ENCODE data around the gene GPX2.

Gene GPX2

DNA sequence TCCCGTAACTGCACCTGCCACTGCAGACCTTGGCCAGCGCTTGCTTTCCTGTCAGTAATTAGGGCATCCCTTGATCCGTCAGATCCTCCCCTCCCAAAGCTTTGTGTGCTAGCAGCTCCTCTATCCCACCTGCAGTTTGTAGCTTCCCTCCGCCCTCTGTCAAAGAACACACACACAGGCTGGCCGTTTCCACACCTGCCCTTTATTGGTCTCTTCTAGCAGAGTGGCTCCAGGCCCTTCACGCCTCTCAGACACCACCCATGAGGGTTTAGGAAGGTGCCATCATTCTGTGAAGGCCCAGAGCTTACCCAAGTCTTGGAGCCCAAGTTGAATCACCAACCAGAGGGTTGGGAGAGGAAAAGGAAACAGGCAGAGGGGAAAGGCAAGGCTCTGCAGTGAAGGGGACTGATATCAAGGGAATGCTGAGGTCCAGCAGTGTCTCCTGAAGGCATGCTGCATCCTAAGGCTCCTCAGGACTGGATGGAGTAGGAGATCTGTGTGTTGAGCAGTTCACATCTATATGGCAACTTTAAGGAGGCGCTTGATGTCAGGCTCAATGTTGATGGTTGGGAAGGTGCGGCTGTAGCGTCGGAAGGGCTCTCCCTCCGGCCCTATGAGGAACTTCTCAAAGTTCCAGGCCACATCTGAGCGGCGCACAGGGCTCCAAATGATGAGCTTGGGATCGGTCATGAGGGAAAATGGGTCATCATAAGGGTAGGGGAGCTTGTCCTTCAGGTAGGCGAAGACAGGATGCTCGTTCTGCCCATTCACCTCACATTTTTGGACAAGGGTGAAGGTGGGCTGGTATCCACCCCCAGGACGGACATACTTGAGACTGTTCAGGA, 3.4 kb downstream of the GPX2 start:
- no peak overlapping the region for H3K27ac ChIP-seq (ENCODE audit: low read length)

DNA sequence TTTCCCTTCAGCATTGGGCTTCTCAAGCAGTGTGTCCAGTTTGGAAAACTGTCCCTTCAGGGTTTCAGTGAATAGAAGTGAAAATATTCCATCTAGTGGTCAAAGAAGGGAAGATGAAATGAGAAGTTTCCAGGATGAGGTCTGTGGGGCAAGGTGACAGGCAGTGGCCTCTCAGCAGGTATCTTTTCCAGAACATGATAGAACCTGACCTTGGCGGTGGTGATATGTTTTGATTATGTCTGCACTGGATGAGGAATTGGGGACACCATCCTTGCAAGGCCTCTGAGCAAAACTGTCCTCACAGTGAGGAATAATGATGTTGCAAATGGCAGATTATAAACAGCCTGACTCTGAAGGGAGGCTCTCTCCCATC, 4.7 kb downstream of the GPX2 start:
- no CpG with 5 or more reads among the region's 1 CpG for WGBS (ENCODE audit: insufficient coverage, insufficient read length)
- peaks cover 3% of the 10 kb centered on the region for H3K4me1 ChIP-seq (ENCODE audit: control insufficient read depth, insufficient read depth, low read length)
- no peak overlapping the region for H3K27ac ChIP-seq (ENCODE audit: low read length)
- no peaks in the 10 kb centered on the region for H3K36me3 ChIP-seq (ENCODE audit: control insufficient read depth, insufficient read depth, low read length)
- H3K27me3 ChIP-seq (ENCODE audit: control insufficient read depth, insufficient read depth, low read length): no peaks in the 10 kb centered on the region
- no peak overlapping the region for H3K4me3 ChIP-seq (ENCODE audit: low read length)
- DNase-seq (ENCODE audit: low read depth, low spot score): no peak
- no peaks in the 10 kb centered on the region for H3K9me3 ChIP-seq (ENCODE audit: control insufficient read depth, insufficient read depth, low read length)

More for the DNA sequence above, 3.4 kb downstream of the GPX2 start:
- H3K4me1 ChIP-seq (ENCODE audit: control insufficient read depth, insufficient read depth, low read length): peaks cover 3% of the 10 kb centered on the region
- whole genome bisulfite sequencing (ENCODE audit: insufficient coverage, insufficient read length): no CpG with 5 or more reads among the region's 17 CpGs
- no peaks in the 10 kb centered on the region for H3K9me3 ChIP-seq (ENCODE audit: control insufficient read depth, insufficient read depth, low read length)
- H3K27me3 ChIP-seq (ENCODE audit: control insufficient read depth, insufficient read depth, low read length): no peaks in the 10 kb centered on the region
- no peak for DNase-seq (ENCODE audit: low read depth, low spot score)
- H3K36me3 ChIP-seq (ENCODE audit: control insufficient read depth, insufficient read depth, low read length): no peaks in the 10 kb centered on the region
- no peak overlapping the region for H3K4me3 ChIP-seq (ENCODE audit: low read length)

DNA sequence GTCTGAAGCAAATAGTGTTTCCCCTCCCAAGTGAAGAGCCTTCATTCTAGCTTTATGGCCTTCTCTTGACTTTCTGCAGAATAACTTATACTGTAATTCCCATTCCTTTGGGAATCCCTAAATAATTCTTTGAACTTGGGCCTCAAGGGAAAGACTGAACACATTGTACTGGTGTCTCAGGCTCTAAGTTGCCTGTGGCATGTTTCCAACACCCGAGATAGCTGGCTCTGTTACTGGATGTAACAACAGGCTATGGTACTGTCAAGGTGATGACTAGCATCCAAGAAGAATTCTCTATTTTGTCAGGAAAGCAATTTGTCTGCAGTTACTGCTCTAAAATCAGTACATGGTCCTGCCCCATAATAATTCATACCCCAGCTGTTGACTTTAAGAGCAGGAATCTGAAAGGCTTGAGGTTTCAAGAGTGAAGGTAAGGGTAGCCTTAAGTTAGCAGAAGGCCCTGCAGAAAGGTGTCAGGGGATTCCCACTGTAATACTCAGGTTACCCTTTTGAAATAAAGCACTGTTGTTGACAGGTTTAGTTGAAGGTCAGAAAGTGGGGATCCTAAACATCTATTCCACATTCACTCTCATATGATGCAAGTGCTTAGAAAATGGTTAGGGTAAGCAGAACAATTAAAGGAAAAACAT, 5.2 kb downstream of the GPX2 start:
- Histone ChIP-seq H3K4me1 (ENCODE audit: control insufficient read depth, insufficient read depth, low read length) (peaks cover under 1% of the 10 kb centered on the region; the same call in 1 of the 2 replicates), H3K9me3 (ENCODE audit: control insufficient read depth, insufficient read depth, low read length) (no peaks in the 10 kb centered on the region), H3K4me3 (ENCODE audit: low read length) (no peak overlapping the region), H3K36me3 (ENCODE audit: control insufficient read depth, insufficient read depth, low read length) (no peaks in the 10 kb centered on the region), H3K27ac (ENCODE audit: low read length) (no peak overlapping the region), H3K27me3 (ENCODE audit: control insufficient read depth, insufficient read depth, low read length) (no peaks in the 10 kb centered on the region)
- no CpG with 5 or more reads among the region's 1 CpG for WGBS (ENCODE audit: insufficient coverage, insufficient read length)
- DNase-seq (ENCODE audit: low read depth, low spot score): no peak

DNA sequence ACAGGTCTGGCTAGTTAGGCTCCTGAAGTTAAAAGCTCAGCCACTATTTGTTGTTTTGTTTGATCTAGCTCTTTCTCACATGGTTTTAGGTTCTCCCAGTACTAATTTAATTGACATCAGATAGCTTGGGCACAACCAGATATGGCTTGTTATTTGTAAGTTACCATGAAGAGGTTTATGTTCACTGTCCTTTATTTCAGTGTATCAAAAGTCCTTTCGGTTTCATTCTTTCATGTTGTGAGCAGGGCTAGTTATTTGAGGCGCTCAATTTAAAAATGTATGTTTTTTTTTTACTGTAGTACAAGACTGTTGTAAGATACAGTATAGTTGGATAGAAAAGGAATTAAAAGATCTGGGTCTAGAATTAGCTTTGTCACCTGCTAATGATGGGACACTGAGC, 7.0 kb downstream of the GPX2 start:
- no peak for DNase-seq (ENCODE audit: low read depth, low spot score)
- no CpG with 5 or more reads among the region's 2 CpGs for WGBS (ENCODE audit: insufficient coverage, insufficient read length)

DNA sequence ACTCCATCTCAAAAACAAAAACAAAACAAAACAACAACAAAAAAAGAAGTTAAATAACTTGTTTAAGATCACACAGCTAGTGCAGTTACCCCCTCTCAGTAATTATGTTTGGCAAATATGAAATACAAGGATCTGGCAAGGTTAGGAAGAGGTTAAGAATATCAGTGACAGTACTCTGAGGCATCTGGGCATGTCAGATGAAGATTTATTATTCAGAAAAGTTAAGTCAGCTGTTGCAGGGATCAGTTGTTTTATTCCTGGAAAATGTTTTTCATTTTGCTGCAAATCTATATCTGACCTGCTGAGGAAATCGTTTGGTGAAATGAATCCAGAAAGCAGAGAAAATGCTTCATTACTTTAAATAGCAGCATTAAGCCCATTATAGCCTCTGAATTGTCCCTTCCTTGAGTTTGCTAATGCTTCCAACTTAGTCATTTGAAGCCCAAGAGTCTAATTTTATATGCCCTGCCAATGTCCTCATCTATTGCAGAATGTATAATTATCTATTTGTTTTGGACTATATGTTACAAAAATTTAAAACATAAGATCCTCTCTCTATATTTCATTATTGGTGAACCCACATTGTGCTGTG, 8.1 kb downstream of the GPX2 start:
- H3K36me3 ChIP-seq (ENCODE audit: control insufficient read depth, insufficient read depth, low read length): no peaks in the 10 kb centered on the region

More for the DNA sequence above, 7.0 kb downstream of the GPX2 start:
- no peaks in the 10 kb centered on the region for H3K27me3 ChIP-seq (ENCODE audit: control insufficient read depth, insufficient read depth, low read length)
- H3K27ac ChIP-seq (ENCODE audit: low read length): no peak overlapping the region
- no peaks in the 10 kb centered on the region for H3K4me1 ChIP-seq (ENCODE audit: control insufficient read depth, insufficient read depth, low read length)
- no peaks in the 10 kb centered on the region for H3K36me3 ChIP-seq (ENCODE audit: control insufficient read depth, insufficient read depth, low read length)
- H3K9me3 ChIP-seq (ENCODE audit: control insufficient read depth, insufficient read depth, low read length): no peaks in the 10 kb centered on the region
- H3K4me3 ChIP-seq (ENCODE audit: low read length): no peak overlapping the region

DNA sequence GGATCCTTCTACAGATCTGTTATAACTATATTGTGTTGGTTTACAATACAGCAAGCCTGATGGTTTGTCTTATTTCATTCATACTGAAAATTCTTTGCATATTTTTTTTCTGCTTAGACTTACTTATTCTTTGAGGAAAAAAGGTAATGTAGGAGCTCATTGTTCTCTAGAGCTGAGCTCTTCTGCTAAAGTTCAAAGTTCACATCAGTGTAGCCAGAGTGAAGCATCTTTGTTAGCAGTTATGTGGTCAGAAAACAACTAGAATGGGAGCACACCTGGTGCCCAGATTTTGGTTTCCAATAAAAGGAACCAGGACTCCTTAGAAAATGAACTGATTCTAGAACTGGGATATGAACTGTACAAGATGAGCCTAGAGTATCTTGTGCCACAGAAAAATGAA, 10.3 kb downstream of the GPX2 start:
- no peaks in the 10 kb centered on the region; the same call in 1 of the 2 replicates for H3K36me3 ChIP-seq (ENCODE audit: control insufficient read depth, insufficient read depth, low read length)
- no peak for DNase-seq (ENCODE audit: low read depth, low spot score)

More for the DNA sequence above, 8.1 kb downstream of the GPX2 start:
- no peak for DNase-seq (ENCODE audit: low read depth, low spot score)
- WGBS (ENCODE audit: insufficient coverage, insufficient read length): no CpG with 5 or more reads among the region's 1 CpG
- no peaks in the 10 kb centered on the region for H3K9me3 ChIP-seq (ENCODE audit: control insufficient read depth, insufficient read depth, low read length)
- no peak overlapping the region for H3K27ac ChIP-seq (ENCODE audit: low read length)
- no peaks in the 10 kb centered on the region for H3K27me3 ChIP-seq (ENCODE audit: control insufficient read depth, insufficient read depth, low read length)
- no peak overlapping the region for H3K4me3 ChIP-seq (ENCODE audit: low read length)
- H3K4me1 ChIP-seq (ENCODE audit: control insufficient read depth, insufficient read depth, low read length): no peaks in the 10 kb centered on the region

DNA sequence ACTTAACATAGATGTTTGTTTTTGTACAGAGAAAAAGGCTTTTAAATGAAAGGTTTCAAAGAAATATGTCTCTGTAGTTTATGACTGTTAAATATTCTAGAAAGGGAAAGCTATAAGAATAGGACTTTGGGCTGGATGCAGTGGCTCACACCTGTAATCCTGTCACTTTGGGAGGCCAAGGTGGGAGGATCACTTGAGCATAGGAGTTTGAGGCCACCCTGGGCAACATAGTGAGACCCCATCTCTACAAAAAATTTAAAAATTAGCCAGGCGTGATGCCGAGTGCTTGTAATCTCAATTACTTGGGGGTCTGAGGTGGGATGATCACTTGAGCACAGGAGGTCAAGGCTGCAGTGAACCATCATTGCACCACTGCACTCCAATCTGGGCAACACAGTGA, 11.4 kb downstream of the GPX2 start:
- no peak for DNase-seq (ENCODE audit: low read depth, low spot score)
- Histone ChIP-seq H3K9me3 (ENCODE audit: control insufficient read depth, insufficient read depth, low read length) (no peaks in the 10 kb centered on the region), H3K36me3 (ENCODE audit: control insufficient read depth, insufficient read depth, low read length) (peaks cover 3% of the 10 kb centered on the region; the same call in 1 of the 2 replicates), H3K27me3 (ENCODE audit: control insufficient read depth, insufficient read depth, low read length) (no peaks in the 10 kb centered on the region), H3K4me3 (ENCODE audit: low read length) (no peak overlapping the region), H3K27ac (ENCODE audit: low read length) (no peak overlapping the region), H3K4me1 (ENCODE audit: control insufficient read depth, insufficient read depth, low read length) (no peaks in the 10 kb centered on the region)
- no CpG with 5 or more reads among the region's 2 CpGs for WGBS (ENCODE audit: insufficient coverage, insufficient read length)

More for the DNA sequence above, 10.3 kb downstream of the GPX2 start:
- H3K4me3 ChIP-seq (ENCODE audit: low read length): no peak overlapping the region
- H3K9me3 ChIP-seq (ENCODE audit: control insufficient read depth, insufficient read depth, low read length): no peaks in the 10 kb centered on the region
- no peak overlapping the region for H3K27ac ChIP-seq (ENCODE audit: low read length)
- no peaks in the 10 kb centered on the region for H3K27me3 ChIP-seq (ENCODE audit: control insufficient read depth, insufficient read depth, low read length)
- H3K4me1 ChIP-seq (ENCODE audit: control insufficient read depth, insufficient read depth, low read length): no peaks in the 10 kb centered on the region

DNA sequence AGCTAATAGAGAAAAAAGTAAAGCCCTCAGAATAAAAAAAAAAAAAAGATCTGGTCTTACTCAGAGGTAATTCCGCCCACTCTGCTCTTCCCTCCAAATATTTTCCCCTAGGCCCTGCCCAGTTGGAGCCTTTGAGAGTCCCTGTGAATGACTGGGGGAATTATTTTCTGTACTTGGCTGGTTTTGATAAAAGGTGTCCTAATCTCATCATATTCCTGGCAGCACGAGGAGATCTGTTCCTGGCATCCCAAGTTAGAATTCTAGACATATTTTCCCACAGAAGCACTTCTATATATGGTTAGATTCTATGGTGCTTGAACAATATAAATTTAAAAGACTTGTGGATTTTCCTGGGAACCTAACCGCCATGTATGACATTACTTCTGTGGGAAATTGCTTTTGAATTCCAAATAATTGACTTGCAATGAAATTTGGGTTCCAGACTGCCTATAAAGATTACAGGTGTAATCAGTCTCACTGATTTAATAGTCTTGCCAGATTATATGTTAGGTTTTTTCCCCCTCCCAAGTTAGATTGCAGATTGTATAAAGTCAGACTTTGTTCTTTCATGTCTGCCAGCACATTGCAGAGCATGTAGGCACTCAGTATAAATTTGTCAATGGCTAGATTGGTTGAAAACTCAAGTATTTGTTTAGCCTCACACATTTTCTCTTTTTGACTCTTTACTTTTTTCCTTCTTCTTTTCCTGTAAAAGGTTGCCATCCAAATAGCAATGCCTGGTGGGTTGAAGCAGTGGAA, 12.3 kb downstream of the GPX2 start:
- Histone ChIP-seq H3K4me1 (ENCODE audit: control insufficient read depth, insufficient read depth, low read length) (no peaks in the 10 kb centered on the region), H3K27ac (ENCODE audit: low read length) (no peak overlapping the region), H3K4me3 (ENCODE audit: low read length) (no peak overlapping the region), H3K36me3 (ENCODE audit: control insufficient read depth, insufficient read depth, low read length) (peaks cover 3% of the 10 kb centered on the region; the same call in 1 of the 2 replicates), H3K9me3 (ENCODE audit: control insufficient read depth, insufficient read depth, low read length) (no peaks in the 10 kb centered on the region), H3K27me3 (ENCODE audit: control insufficient read depth, insufficient read depth, low read length) (no peaks in the 10 kb centered on the region)
- DNase-seq (ENCODE audit: low read depth, low spot score): no peak
- no CpG with 5 or more reads among the region's 3 CpGs for WGBS (ENCODE audit: insufficient coverage, insufficient read length)

DNA sequence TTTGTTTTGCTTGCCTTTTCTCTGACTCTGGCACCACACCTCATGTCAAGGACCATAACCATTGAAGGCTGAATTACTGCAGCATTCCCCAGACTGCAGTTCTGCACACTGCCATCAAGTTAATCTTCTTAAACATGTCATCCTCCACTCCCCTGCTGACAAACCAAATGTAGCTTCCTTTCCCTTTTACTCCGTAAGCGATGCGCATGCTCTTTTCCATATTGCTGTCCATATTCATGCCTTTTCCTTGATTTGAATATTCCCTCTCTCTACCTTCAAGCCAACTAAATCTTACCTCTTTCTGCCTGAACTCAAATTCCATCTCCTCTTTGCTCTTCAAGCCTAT, 13.6 kb downstream of the GPX2 start:
- WGBS (ENCODE audit: insufficient coverage, insufficient read length): no CpG with 5 or more reads among the region's 3 CpGs
- H3K36me3 ChIP-seq (ENCODE audit: control insufficient read depth, insufficient read depth, low read length): peaks cover 3% of the 10 kb centered on the region; the same call in 1 of the 2 replicates

More for the DNA sequence above, 13.6 kb downstream of the GPX2 start:
- no peak for DNase-seq (ENCODE audit: low read depth, low spot score)
- Histone ChIP-seq H3K27ac (ENCODE audit: low read length) (no peak overlapping the region), H3K4me3 (ENCODE audit: low read length) (no peak overlapping the region), H3K4me1 (ENCODE audit: control insufficient read depth, insufficient read depth, low read length) (no peaks in the 10 kb centered on the region), H3K27me3 (ENCODE audit: control insufficient read depth, insufficient read depth, low read length) (no peaks in the 10 kb centered on the region), H3K9me3 (ENCODE audit: control insufficient read depth, insufficient read depth, low read length) (no peaks in the 10 kb centered on the region)
